ENCODE data around the gene KLHDC8B. TPM values are rescaled to one million over a fixed set of nuclear protein-coding genes. Genes with fewer than 3 reads are reported as not detected.

KLHDC8B gene
- total RNA-seq, 1 donor from 2014 or later = 16.5 TPM

GRCh38 chr3:49222002-49222401 is 50.6 kb downstream of the KLHDC8B start:
- TF ChIP-seq CTCF (conservative IDR thresholded peaks at IDR 0.05; ENCODE audit: low read depth, low read length) = no peak
- no peak for DNase-seq (ENCODE audit: low read depth)

More at GRCh38 chr3:49222002-49222401, 50.6 kb downstream of the KLHDC8B start:
- no peak overlapping the region for H3K4me3 ChIP-seq (ENCODE audit: low read depth, low read length)

Other genes starting within 250 kb of the KLHDC8B start
- gene P4HTM, start 181.4 kb upstream of the KLHDC8B start, total RNA-seq = 17.1 and 23.2 TPM in 2 replicates
- gene WDR6, start 164.2 kb upstream of the KLHDC8B start, total RNA-seq = 86.1 and 99.5 TPM in 2 replicates
- 55.0 and 64.3 TPM in 2 replicates for gene DALRD3, start 153.0 kb upstream of the KLHDC8B start, total RNA-seq
- gene NDUFAF3, start 149.5 kb upstream of the KLHDC8B start, total RNA-seq = 160 and 280 TPM in 2 replicates
- 253 and 258 TPM in 2 replicates for gene IMPDH2, start 142.2 kb upstream of the KLHDC8B start, total RNA-seq
- gene QRICH1, start 77.5 kb upstream of the KLHDC8B start, total RNA-seq = 53.6 and 103 TPM in 2 replicates
- gene QARS1, start 66.8 kb upstream of the KLHDC8B start, total RNA-seq = 299 and 306 TPM in 2 replicates
- gene USP19, start 50.8 kb upstream of the KLHDC8B start, total RNA-seq = 34.7 and 35.9 TPM in 2 replicates
- gene LAMB2, start 38.5 kb upstream of the KLHDC8B start, total RNA-seq = 116 and 232 TPM in 2 replicates
- 33.4 and 44.4 TPM in 2 replicates for gene CCDC71, start 5.3 kb upstream of the KLHDC8B start, total RNA-seq
- gene C3orf62, start 105.6 kb downstream of the KLHDC8B start, total RNA-seq = 0.51 and 0.92 TPM in 2 replicates
- 6.2 and 8.7 TPM in 2 replicates for gene USP4, start 168.5 kb downstream of the KLHDC8B start, total RNA-seq
- gene GPX1, start 186.8 kb downstream of the KLHDC8B start, total RNA-seq = 339 and 557 TPM in 2 replicates
- gene RHOA, start 240.4 kb downstream of the KLHDC8B start, total RNA-seq = 355 and 504 TPM in 2 replicates
- gene TCTA, start 240.8 kb downstream of the KLHDC8B start, total RNA-seq = 16.9 and 21.7 TPM in 2 replicates